ENCODE measurements around the gene CACNA1C.

The CACNA1C gene

DNA sequence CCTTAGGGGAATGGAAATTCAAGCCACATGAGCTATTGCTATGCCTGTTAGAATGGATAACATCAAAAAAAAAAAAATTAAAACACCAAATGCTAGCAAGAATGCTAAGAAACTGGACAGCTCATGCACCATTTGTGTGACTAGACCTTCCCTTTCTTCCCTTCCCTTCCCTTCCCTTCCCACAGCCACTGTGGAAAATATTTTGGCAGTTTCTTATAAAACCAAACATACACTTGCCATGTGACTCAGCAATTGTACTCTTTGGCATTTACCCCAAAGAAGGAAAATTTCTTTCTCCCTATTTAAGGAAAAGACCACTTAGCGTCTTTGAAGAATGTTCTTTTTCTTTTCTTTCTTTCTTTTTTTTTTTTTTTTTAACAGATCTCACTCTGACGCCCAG is 692.9 kb downstream of the CACNA1C start:
- no peak for DNase-seq (ENCODE audit: low spot score)
